Loucy (cell line): Measurements from ENCODE around the gene SNAP25.

Experiments
- EZH2phosphoT487 ChIP-seq: fragments of 200-600 bp; IDR thresholded peaks from 2 replicates; pipeline ENCODE4 v1.6.1; 2018; ENCODE audit warnings: antibody characterized with exemption, mild to moderate bottlenecking, moderate library complexity, borderline replicate concordance
- TF ChIP-seq, protein P1 (sequence below): fragments of 200-600 bp; sonication (generic); conservative IDR thresholded peaks from 2 replicates; pipeline ENCODE4 v1.5.1; 2014; ENCODE audit warnings: mild to moderate bottlenecking, antibody characterized with exemption, low read length

DNA sequence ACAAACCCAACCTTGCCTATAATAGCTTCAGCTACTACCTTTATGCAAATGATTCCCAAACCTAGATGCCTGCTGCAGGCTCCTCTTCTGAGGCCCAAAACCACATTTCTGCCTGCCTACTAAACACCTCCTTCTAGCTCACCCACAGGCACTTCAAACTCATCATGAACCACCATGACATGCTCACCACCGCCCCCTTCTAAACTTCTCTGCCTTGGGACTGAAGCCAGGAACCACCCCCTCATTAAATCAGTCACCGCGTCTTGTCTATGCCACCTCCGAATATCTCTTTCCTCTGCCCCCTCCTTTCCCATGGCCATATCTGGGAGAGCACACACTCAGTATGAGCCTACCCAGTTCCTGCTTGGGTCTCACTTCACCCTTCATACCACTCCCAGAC lies 101.2 kb downstream of the SNAP25 start:
- TF ChIP-seq, protein P1, sequence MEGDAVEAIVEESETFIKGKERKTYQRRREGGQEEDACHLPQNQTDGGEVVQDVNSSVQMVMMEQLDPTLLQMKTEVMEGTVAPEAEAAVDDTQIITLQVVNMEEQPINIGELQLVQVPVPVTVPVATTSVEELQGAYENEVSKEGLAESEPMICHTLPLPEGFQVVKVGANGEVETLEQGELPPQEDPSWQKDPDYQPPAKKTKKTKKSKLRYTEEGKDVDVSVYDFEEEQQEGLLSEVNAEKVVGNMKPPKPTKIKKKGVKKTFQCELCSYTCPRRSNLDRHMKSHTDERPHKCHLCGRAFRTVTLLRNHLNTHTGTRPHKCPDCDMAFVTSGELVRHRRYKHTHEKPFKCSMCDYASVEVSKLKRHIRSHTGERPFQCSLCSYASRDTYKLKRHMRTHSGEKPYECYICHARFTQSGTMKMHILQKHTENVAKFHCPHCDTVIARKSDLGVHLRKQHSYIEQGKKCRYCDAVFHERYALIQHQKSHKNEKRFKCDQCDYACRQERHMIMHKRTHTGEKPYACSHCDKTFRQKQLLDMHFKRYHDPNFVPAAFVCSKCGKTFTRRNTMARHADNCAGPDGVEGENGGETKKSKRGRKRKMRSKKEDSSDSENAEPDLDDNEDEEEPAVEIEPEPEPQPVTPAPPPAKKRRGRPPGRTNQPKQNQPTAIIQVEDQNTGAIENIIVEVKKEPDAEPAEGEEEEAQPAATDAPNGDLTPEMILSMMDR: no peak
- TF ChIP-seq EZH2phosphoT487: no peak
